IMR-90 (cell line): ENCODE measurements around the gene LDAH. TPM values are rescaled to one million over a fixed set of nuclear protein-coding genes. Genes with fewer than 3 reads are reported as not detected.

Experiments
- ATAC-seq: fragments of 200-7000 bp; cut with Tn5 transposase; 2 replicates; pipeline ENCODE4 v1.9.1; 2020; ENCODE audit warnings: low read depth, mild to moderate bottlenecking, moderate library complexity
- BruUV-seq: library from RNA; stranded (reverse); fragments of 400-500 nt; replicated peaks from 2 replicates; lab custom pipeline; 2021; lab: Mats Ljungman, UMichigan
- CTCF ChIA-PET: fragments of 300-600 bp; formaldehyde crosslinking; extraction: SDS; loops from one replicate; lab custom pipeline; 2021; ENCODE audit warnings: antibody characterized with exemption; lab: Yijun Ruan, JAX
- POLR2A ChIA-PET: fragments of 300-600 bp; sonication (Branson Sonifier 250); formaldehyde crosslinking; loops from one replicate; lab custom pipeline; 2022; ENCODE audit warnings: antibody characterized with exemption; ENCODE audit not compliant: unreplicated experiment; lab: Charles Lee
- DNase-seq: peaks from one replicate; pipeline ENCODE4 v3.0.0; 2013
- H2AFZ ChIP-seq: replicated peaks from 2 replicates; pipeline ENCODE3; 2013; ENCODE audit warnings: low read length, mild to moderate bottlenecking; ENCODE audit not compliant: poor library complexity
- H2AK5ac ChIP-seq: 2 replicates; pipeline ENCODE4 v1.6.1; 2013; ENCODE audit warnings: low read depth, low read length, inconsistent platforms
- H2AK9ac ChIP-seq: replicated peaks from 2 replicates; pipeline ENCODE3; 2013; ENCODE audit warnings: mild to moderate bottlenecking, low read depth, low read length, moderate library complexity; ENCODE audit not compliant: poor library complexity
- H2BK120ac ChIP-seq: 2 replicates; pipeline ENCODE4 v1.6.1; 2013; ENCODE audit warnings: low read depth, low read length, inconsistent platforms
- H2BK15ac ChIP-seq: 3 replicates; pipeline ENCODE4 v1.6.1; 2013; ENCODE audit warnings: low read depth, low read length, inconsistent platforms
- H2BK20ac ChIP-seq: 2 replicates; pipeline ENCODE4 v1.6.1; 2013; ENCODE audit warnings: low read depth, mild to moderate bottlenecking, inconsistent platforms, low read length, moderate library complexity
- H2BK5ac ChIP-seq: 2 replicates; pipeline ENCODE4 v1.6.1; 2013; ENCODE audit warnings: mild to moderate bottlenecking, low read depth, low read length, inconsistent platforms; ENCODE audit not compliant: poor library complexity, severe bottlenecking
- H3K14ac ChIP-seq: replicated peaks from 2 replicates; pipeline ENCODE4 v1.6.1; 2013; ENCODE audit warnings: low read depth, low read length, inconsistent platforms
- H3K18ac ChIP-seq: 2 replicates; pipeline ENCODE4 v1.6.1; 2013; ENCODE audit warnings: low read depth, low read length, control low read depth
- H3K23ac ChIP-seq: 2 replicates; pipeline ENCODE4 v1.6.1; 2013; ENCODE audit warnings: low read depth, low read length, inconsistent platforms
- H3K27ac ChIP-seq: 2 replicates; pipeline ENCODE4 v1.5.1; 2013; ENCODE audit warnings: mild to moderate bottlenecking, control low read depth, low read length; ENCODE audit not compliant: insufficient read depth
- H3K27me3 ChIP-seq: 2 replicates; pipeline ENCODE4 v1.6.1; 2013; ENCODE audit warnings: low read length; ENCODE audit not compliant: control insufficient read depth, insufficient read depth
- H3K36me3 ChIP-seq: 2 replicates; pipeline ENCODE4 v1.6.1; 2013; ENCODE audit warnings: low read length, mixed read lengths; ENCODE audit not compliant: control insufficient read depth, insufficient read depth
- H3K4ac ChIP-seq: 2 replicates; pipeline ENCODE4 v1.6.1; 2013; ENCODE audit warnings: low read depth, low read length, inconsistent platforms
- H3K4me1 ChIP-seq: 2 replicates; pipeline ENCODE4 v1.6.1; 2013; ENCODE audit warnings: low read length, mixed read lengths; ENCODE audit not compliant: control insufficient read depth, insufficient read depth
- H3K4me2 ChIP-seq: 2 replicates; pipeline ENCODE4 v1.6.1; 2013; ENCODE audit warnings: low read depth, mild to moderate bottlenecking, control low read depth, low read length, moderate library complexity
- H3K4me3 ChIP-seq: 2 replicates; pipeline ENCODE4 v1.5.1; 2013; ENCODE audit warnings: low read depth, mild to moderate bottlenecking, control low read depth, low read length, moderate library complexity; ENCODE audit not compliant: insufficient read depth
- H3K56ac ChIP-seq: 2 replicates; pipeline ENCODE4 v1.6.1; 2013; ENCODE audit warnings: low read length, inconsistent platforms; ENCODE audit not compliant: insufficient read depth; ENCODE audit errors: extremely low read depth
- H3K79me1 ChIP-seq, 2 experiments: 2 replicates each; pipeline ENCODE4 v1.6.1; 2013; ENCODE audit warnings: low read length in 2 of 2, inconsistent platforms in 1 of 2, low read depth in 1 of 2
- H3K9ac ChIP-seq: 2 replicates; pipeline ENCODE4 v1.6.1; 2013; ENCODE audit warnings: low read depth, low read length, control low read depth
- H3K9me1 ChIP-seq: 2 replicates; pipeline ENCODE4 v1.6.1; 2013; ENCODE audit warnings: low read length, inconsistent platforms; ENCODE audit not compliant: insufficient read depth
- H3K9me3 ChIP-seq: 2 replicates; pipeline ENCODE4 v1.6.1; 2013; ENCODE audit warnings: low read length; ENCODE audit not compliant: control insufficient read depth, insufficient read depth
- H4K20me1 ChIP-seq: 2 replicates; pipeline ENCODE4 v1.6.1; 2013; ENCODE audit warnings: low read length, inconsistent platforms; ENCODE audit not compliant: insufficient read depth
- H4K5ac ChIP-seq: 2 replicates; pipeline ENCODE4 v1.6.1; 2013; ENCODE audit warnings: mild to moderate bottlenecking, low read depth, low read length, control low read depth
- H4K8ac ChIP-seq, 2 experiments: 2 replicates each; pipeline ENCODE4 v1.6.1; 2013; ENCODE audit warnings: low read depth in 2 of 2, low read length in 2 of 2, control low read depth in 1 of 2, inconsistent platforms in 1 of 2
- H4K91ac ChIP-seq: 2 replicates; pipeline ENCODE4 v1.6.1; 2013; ENCODE audit warnings: low read depth, low read length, inconsistent platforms; ENCODE audit not compliant: insufficient read depth
- BHLHE40 ChIP-seq: fragments of 150-350 bp; IDR thresholded peaks from 2 replicates; pipeline ENCODE4 v1.6.1; 2016; ENCODE audit warnings: mild to moderate bottlenecking, low read depth, low read length
- CHD1 ChIP-seq: IDR thresholded peaks from 2 replicates; pipeline ENCODE4 v1.6.1; 2012; ENCODE audit warnings: low read depth, low read length, improper control_type of control experiment
- MAZ ChIP-seq: IDR thresholded peaks from 2 replicates; pipeline ENCODE4 v1.6.1; 2012; ENCODE audit warnings: low read depth, mild to moderate bottlenecking, low read length, improper control_type of control experiment, moderate library complexity, borderline replicate concordance
- MXI1 ChIP-seq: IDR thresholded peaks from 2 replicates; pipeline ENCODE4 v1.6.1; 2012; ENCODE audit warnings: low read depth, mild to moderate bottlenecking, low read length, moderate library complexity, borderline replicate concordance
- NFE2L2 ChIP-seq: fragments of 150-350 bp; IDR thresholded peaks from 2 replicates; pipeline ENCODE4 v1.6.1; 2016; ENCODE audit warnings: low read depth, mild to moderate bottlenecking, low read length
- POLR2A ChIP-seq: IDR thresholded peaks from 2 replicates; pipeline ENCODE4 v1.6.1; 2012; ENCODE audit warnings: mild to moderate bottlenecking, low read depth, low read length
- RCOR1 ChIP-seq: IDR thresholded peaks from 2 replicates; pipeline ENCODE4 v1.6.1; 2012; ENCODE audit warnings: mild to moderate bottlenecking, low read length, improper control_type of control experiment; ENCODE audit not compliant: insufficient replicate concordance
- SMC3 ChIP-seq: fragments of 150-350 bp; IDR thresholded peaks from 2 replicates; pipeline ENCODE4 v1.6.1; 2016; ENCODE audit warnings: low read depth, mild to moderate bottlenecking, antibody characterized with exemption, low read length, moderate library complexity
- WGBS, 2 experiments: methylation state at CpG; one replicate each; pipeline versions ENCODE4 v1.1.5 to v1.1.7; 2013; ENCODE audit warnings: missing lambda C conversion rate in 2 of 2; ENCODE audit not compliant: insufficient read length in 1 of 2; ENCODE audit errors: extremely low coverage in 2 of 2; 5-methylcytosine and 5-hydroxymethylcytosine counted together
- dilution Hi-C: fragments of 300-500 bp; cut with HindIII; formaldehyde crosslinking; loops from one replicate; pipeline ENCODE4 v1.14.3; 2018; ENCODE audit warnings: low sequenced_read_pairs; ENCODE audit not compliant: unreplicated experiment
- in situ Hi-C: fragments of 300-500 bp; cut with MboI; formaldehyde crosslinking; loops from 3 replicates; pipeline ENCODE4 v1.14.3; 2019; ENCODE audit warnings: low sequenced_read_pairs, inconsistent platforms, mixed read lengths
- intact Hi-C: fragments of 100-400 bp; cut with micrococcal nuclease; formaldehyde crosslinking; loops from 2 replicates; pipeline ENCODE4 v1.10.0; 2022
- polyA plus RNA-seq, 3 experiments: library from polyadenylated mRNA; depleted of rRNA; stranded (reverse); fragments of >200 nt; gene quantifications; 2 replicates each; pipeline ENCODE4 v1.2.3, GENCODE V29; 2012; ENCODE audit warnings: low replicate concordance in 1 of 3
- total RNA-seq: library from RNA; depleted of rRNA; stranded (reverse); fragments of >200 nt; gene quantifications from 2 replicates; pipeline ENCODE4 v1.2.3, GENCODE V29; 2012

LDAH gene
- total and polyA plus RNA-seq, 2 of the 4 experiments (the other 2 are of a cell fraction), result 12.1 to 31.7 TPM

DNA sequence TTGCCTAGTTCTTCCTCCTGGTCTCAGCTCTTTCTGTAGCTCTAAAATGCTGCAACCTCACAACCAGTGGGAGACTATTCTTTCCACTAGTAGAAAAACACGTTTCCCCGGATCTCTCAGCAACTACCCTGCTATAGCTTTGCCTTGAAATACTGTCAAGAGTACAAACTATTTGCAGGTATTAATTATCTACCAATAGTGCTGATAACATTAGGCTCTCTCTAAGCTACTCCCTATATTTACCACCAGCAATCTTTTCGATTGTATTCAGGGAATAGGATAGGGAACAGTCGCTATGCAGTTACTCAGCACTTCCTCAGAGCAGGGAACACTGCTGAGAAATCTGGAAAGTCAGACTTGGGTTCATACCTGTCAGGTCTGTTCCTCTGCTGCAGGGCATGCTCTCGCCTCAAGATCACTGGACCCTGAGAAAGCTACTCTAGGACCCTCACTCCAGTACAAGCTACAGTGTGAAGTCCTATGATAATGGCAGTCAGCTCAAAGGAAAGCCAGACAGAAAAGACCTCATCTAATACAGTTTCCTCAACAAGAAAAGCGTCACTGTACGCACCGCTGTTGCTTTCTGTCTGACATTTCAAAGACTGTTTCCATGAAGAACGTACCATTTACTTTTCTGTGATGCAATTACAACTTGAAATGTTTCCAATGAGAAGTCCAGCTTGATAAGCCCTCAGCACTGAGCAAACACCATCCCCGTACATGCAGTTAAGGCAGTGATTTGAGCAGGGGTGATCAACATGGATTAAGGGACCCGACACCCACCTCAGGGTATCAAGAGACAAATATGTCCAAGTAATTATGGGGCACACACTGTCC lies 133.3 kb downstream of the LDAH start:
- in situ Hi-C loops, result no loop called here
- no peak overlapping the region for H3K23ac ChIP-seq
- H4K91ac ChIP-seq, result no peak overlapping the region
- TF ChIP-seq POLR2A (no peak), BHLHE40 (no peak), NFE2L2 (no peak), RCOR1 (no peak), MXI1 (no peak), SMC3 (no peak), MAZ (no peak), CHD1 (no peak)
- H4K20me1 ChIP-seq, result no peaks in the 10 kb centered on the region
- no peak overlapping the region for H2BK20ac ChIP-seq
- no TSS peak for BruUV-seq
- no peak overlapping the region for H2AFZ ChIP-seq
- intact Hi-C loops, result loop anchor here (5.0 kb wide), 1 partner anchor 63 kb away; no protein-coding TSS in a partner anchor
- H3K9me1 ChIP-seq, result no peaks in the 10 kb centered on the region; the same call in 1 of the 2 replicates
- no peak overlapping the region for H4K8ac ChIP-seq
- dilution Hi-C loops, result loop anchor here (25.0 kb wide), 1 partner anchor 248 kb away; no protein-coding TSS in a partner anchor
- H3K27ac ChIP-seq, result no peak overlapping the region
- ChIA-PET POLR2A (no interaction called here), CTCF (no interaction called here)
- H3K56ac ChIP-seq, result no peak overlapping the region
- no peak overlapping the region for H2AK9ac ChIP-seq
- no peak overlapping the region for H4K5ac ChIP-seq
- no peaks in the 10 kb centered on the region for H3K27me3 ChIP-seq
- no peak overlapping the region for H3K18ac ChIP-seq
- H2BK15ac ChIP-seq, result no peak overlapping the region
- H3K14ac ChIP-seq, result no peak overlapping the region
- peaks cover 5% of the 10 kb centered on the region for H3K36me3 ChIP-seq
- H3K9ac ChIP-seq, result no peak overlapping the region
- WGBS, 2 experiments, result 68% methylated on average over 6 of the region's 11 CpGs; no CpG with 5 or more reads in 1 of the 2 experiments
- no peak overlapping the region for H2BK5ac ChIP-seq
- H3K4me3 ChIP-seq, result no peak overlapping the region
- ATAC-seq (no peak), DNase-seq (no peak)
- H2AK5ac ChIP-seq, result no peak overlapping the region
- no peak overlapping the region for H3K4ac ChIP-seq
- H3K79me1 ChIP-seq, result no peaks in the 10 kb centered on the region
- H2BK120ac ChIP-seq, result no peak overlapping the region
- 0 out of 2 replicates have a peak, but pooled peaks cover 3% of the 10 kb centered on the region for H3K4me1 ChIP-seq
- H3K9me3 ChIP-seq, result no peaks in the 10 kb centered on the region
- H3K4me2 ChIP-seq, result no peak overlapping the region
